Stimulated activated CD4-positive, alpha-beta T cell treated with anti-CD3 and anti-CD28 coated beads, Interleukin-2, amount 100 ng/mL, for 24 hours (primary cell): Measurements from ENCODE around the gene TNRC6A.
"Not testable (repeated sequence)": the region's sequence is repeated elsewhere in the genome, so short reads cannot be mapped to it uniquely, and the experiment has no call there.

Experiments used
- DNase-seq, 2 donors: peaks; one replicate each; pipeline ENCODE4 v3.0.0-alpha.2; 2020

The TNRC6A gene

DNA sequence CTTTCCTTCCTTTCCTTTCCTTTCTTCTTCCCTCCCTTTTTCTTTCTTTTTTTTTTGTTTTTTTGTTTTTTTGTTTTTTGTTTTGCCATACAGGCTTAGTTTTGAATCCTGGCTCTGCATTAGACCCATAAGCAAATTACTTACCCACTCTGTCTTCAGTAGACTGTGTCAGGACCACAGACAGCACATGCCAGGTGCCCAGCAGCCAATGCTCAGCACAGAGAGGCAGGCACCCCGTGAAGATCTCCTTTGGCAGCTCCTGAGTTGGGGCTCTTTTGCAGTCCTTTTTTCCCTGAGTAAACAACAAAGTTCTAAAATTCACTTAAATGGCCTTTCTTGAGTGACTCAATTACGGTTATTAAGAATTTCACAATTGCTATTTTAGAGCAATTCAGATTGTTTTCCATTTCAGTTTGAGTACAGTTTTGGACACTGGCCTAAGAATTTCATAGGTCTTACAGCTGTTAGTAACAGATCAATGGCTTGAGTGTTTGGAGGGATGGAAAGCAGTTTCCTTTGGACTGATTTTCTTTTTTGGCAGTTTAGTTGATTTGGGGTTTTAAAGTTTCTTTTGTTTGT, 90.1 kb downstream of the TNRC6A start:
- DNase-seq, result no peak

GRCh38 chr16:24820522-24820921, 91.1 kb downstream of the TNRC6A start:
- no peak for DNase-seq

- DNase-seq, result no peak
These were observed 91.7 kb downstream of the TNRC6A start for GRCh38 chr16:24821129-24821528.

GRCh38 chr16:24822542-24822941, 93.1 kb downstream of the TNRC6A start:
- DNase-seq, result no peak

- DNase-seq, result no peak
These were observed 93.5 kb downstream of the TNRC6A start for GRCh38 chr16:24822974-24823373.

- DNase-seq, result no peak
These were observed 96.2 kb downstream of the TNRC6A start for GRCh38 chr16:24825696-24826095.

DNA sequence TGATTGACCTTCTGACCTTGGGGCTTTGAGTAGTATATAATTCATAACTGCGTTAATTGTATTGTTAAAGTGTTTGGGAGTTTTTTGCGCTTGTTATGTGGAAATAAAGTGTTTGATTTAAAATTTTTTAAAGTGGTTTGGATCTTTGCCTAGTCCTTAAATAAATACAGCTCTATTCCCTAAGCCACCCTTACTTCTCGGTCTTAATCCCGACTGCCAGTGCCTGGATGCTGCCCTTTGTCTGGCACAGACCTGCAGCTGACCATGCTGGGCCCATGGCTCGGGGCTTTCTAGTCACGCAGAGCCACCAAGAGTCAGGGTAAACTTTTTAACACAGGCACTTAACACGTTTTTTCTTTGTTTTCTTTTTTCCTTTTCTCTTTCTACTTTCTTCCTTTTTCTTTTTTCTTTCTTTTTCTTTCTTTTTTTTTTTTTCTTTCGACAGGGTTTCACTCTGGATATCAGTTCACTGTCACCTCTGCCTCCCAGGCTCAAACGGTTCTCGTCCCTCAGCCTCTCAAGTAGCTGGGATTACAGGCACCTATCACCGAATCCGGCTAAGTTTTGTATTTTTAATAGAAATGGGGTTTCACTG, 96.7 kb downstream of the TNRC6A start:
- DNase-seq, result no peak

DNA sequence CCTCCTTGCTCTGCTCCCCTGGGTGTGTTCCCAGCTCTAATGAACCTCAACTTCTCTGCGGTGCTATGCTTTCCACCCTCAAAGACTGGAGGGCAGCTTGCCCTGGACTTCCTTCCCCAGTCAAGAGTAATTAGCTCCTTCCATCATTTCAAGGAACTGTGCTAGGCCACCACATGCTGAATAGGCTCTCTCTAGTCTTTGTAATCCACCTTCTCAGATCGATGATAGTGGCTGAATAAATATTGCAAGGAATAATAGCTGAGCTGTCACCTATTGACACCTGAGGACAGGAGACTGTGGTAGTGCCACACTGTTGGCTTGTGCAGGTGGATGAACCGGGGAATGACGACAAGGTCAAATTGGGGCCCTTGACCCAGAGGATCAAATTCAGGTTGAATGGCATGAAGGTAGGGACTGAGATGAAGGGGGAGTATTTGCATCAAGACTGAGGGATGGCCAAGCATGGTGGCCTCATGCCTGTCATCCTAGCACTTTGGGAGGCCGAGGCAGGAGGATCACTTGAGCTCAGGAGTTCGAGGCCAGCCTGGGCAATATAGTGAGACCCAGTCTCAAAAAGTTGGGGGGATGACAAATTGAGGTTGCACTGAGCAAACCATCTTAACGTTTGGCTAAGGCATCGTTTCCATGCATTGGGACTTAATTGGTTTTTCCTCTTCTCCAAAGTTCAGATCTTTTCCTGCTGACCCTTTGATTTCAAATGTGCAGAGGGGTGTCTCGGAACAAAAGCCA, 97.5 kb downstream of the TNRC6A start:
- DNase-seq, result no peak

- DNase-seq, result no peak
These were observed 99.7 kb downstream of the TNRC6A start for GRCh38 chr16:24829153-24829552.

DNA sequence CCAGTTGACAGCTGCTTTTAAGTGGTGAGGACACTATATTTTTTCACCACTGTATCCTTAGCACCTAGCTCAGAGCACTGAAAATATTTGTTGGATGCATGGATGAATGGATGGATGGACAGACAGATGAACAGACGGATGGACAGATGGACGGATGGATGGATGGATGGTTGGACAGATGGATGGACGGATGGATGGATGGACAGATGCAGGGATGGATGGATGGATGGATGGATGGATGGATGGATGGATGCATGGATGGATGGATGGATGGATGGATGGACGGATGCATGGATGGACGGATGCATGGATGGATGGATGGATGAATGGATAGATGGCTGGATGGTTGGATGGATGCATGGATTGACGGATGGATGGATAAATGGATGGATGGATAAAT, 103.9 kb downstream of the TNRC6A start:
- no peak for DNase-seq

GRCh38 chr16:24834459-24835335, 105.2 kb downstream of the TNRC6A start:
- DNase-seq, result no peak

DNA sequence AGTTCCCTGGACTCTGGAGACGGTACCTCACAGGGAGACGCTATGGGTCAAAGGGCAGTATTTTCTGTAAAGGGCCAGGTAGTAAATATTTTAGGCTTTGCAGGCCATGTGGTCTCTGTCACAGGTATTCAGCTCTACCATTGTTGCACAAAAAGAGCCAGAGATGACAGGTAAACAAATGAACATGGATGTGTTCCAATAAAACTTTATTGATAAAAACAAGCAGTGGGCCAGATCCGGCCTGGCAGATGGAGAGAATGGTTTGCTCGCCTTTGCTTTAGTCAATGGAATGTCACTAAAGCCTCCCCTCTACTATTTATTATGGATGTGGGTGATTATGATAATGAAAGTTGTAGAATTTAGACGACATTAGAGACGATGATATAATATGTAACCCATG, 107.4 kb downstream of the TNRC6A start:
- DNase-seq, result no peak

DNA sequence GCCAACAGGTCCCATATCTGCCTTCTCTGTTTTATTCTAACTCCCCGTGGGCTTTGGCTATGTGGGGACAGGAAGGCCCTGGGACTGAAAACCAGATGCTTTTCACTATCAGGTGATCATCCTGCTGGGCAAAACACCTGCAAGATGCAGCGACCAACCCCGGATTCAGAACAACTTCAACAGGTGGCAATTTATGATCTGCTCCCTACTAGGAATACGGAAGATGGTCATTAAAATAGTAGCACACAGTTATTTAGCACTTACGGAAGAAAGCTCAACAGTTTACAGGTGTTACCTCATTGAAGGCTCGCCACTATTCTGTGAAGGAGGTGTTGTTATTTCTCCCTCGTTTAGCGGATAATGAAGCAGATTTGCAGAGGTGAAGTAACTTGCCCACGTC, 108.5 kb downstream of the TNRC6A start:
- DNase-seq, result no peak

GRCh38 chr16:24838554-24839266, 109.3 kb downstream of the TNRC6A start:
- DNase-seq, result no peak

DNA sequence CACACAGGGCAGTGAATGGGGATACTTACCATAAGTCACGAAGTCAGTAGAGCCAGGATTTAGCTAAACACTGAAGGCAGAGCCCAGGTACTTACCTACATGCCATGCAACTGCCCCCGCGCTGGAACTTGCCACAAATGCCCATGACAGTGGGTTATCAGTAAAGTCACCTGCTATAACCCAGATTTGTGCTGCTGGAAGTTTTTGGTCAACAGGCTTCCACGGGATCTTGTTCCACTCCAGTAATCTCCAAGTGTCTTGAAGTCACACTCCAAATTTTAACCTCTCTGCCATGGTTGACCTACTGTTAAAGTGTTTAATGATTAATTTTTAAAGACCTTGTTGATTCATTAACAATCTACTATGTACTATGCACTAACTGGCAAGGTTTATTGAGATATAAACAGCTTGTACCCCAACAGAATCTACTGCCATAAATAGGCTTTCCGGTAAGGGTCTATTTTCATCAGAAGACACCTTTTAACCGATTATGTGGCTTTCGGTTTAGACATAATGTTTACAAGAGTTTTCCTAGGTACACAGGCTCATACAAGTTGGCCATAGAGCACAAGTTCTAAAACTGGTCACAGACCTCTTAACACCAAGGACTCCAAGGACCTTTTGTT, 110.0 kb downstream of the TNRC6A start:
- DNase-seq, result no peak

DNA sequence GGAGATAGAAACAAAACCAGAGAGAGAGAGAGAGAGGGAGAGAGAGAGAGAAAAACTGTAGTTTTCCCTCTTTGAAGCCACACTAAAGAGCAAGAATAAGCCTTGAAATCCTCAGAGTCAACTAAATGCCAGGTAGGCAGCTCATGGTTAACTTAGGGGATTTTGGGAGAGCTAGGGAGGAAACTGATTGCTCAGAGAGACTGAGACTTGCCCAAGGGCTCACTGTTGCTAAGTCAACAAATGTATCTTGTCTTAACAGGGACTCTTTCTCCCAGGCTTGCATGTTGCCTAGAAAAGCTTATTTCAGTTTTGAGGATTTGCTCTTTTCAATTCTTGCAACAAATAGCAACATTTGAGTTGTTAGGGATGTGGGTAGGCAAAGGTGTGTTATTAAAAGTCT, 111.8 kb downstream of the TNRC6A start:
- DNase-seq, result no peak

DNA sequence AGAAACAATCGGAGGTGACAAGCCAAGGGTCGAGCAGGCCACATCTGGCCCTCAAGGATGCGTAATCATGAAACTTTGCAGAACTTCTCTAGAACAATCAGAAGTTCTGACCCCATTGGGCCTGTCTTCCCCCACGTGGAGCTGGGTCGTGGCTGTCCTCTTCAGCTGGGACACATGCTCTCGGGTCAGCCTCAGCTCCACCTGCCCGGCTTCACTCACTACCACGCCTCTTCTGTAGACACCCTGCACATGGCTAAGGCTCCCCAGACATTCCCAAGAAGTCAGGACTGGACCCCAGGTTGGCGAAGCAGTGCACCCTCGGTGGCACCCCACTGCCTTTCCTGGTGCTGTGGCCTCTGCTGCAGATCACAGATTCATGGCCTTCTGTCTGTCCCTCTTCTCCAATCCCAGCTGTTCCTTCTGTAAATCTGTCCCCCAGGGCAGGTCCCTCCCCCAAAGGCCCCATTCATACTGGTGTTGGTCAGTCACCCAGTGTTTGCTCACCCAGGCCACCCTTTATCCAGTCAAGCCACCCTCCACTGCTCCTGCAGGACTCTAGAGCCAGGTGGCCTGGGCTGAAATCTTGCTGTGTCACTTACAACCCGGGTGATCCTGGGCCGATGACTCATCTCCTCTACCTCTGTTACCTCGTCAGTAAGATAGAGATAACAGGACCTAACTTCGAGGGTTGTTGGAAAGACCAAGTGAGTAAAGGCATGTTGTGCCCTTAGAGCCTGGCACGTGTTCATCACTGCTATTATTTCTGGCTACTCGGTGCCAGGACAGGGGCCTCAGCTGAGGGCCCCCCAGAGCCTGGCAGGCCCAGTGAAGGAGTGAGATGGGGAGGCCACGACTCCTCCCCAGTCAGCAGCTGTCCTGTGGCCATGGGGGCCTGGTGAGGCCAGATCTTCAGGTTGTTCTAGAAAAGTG, 114.9 kb downstream of the TNRC6A start:
- no peak for DNase-seq

DNA sequence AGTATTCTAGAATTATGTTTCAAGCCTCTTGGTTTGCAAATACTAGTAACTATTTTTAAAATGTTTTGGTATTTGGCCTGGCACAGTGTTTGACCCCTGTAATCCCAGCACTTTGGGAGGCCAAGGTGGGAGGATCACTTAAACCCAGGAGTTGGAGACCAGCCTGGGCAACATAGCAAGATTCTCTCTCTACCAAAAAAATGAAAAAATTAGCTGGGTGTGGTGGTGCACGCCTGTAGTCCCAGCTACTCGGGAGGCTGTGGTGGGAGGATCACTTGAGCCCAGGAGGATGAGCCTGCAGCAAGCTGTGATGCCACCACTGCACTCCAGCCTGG, 115.5 kb downstream of the TNRC6A start:
- not testable (repeated sequence) for DNase-seq

- no peak for DNase-seq
These were observed 116.5 kb downstream of the TNRC6A start, which contains the start of gene SLC5A11 for GRCh38 chr16:24845726-24846547. Gene SLC5A11 (plus strand): TSS chr16:24845963. CDS start chr16:24858644, 12,681 bp downstream.
